Measurements from ENCODE around the gene PLPP7.

DNA sequence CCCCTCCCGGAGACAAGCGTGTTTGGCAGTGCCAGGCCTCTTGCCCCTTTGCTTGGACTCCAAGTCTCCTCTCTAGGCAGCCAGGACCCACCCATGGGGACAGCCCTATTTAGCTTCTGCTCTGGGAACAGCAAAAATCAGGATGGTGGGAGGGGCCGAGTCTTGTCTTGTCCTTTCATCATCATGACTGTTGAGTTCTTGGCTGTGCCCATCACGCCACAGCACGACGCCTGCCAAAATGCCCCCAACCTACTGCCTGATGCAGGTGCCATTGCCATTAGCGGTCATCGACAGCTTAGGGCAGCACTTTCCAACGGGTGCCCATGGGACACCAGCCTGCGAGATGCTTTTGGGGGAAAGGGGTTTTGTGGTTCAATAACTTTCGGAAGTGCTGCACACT, 18.9 kb downstream of the PLPP7 start:
- TF ChIP-seq CTCF (IDR thresholded peaks at IDR 0.05) (no peak), POLR2A (IDR thresholded peaks at IDR 0.05) (no peak)
